ENCODE measurements around the gene MYCN.

DNA sequence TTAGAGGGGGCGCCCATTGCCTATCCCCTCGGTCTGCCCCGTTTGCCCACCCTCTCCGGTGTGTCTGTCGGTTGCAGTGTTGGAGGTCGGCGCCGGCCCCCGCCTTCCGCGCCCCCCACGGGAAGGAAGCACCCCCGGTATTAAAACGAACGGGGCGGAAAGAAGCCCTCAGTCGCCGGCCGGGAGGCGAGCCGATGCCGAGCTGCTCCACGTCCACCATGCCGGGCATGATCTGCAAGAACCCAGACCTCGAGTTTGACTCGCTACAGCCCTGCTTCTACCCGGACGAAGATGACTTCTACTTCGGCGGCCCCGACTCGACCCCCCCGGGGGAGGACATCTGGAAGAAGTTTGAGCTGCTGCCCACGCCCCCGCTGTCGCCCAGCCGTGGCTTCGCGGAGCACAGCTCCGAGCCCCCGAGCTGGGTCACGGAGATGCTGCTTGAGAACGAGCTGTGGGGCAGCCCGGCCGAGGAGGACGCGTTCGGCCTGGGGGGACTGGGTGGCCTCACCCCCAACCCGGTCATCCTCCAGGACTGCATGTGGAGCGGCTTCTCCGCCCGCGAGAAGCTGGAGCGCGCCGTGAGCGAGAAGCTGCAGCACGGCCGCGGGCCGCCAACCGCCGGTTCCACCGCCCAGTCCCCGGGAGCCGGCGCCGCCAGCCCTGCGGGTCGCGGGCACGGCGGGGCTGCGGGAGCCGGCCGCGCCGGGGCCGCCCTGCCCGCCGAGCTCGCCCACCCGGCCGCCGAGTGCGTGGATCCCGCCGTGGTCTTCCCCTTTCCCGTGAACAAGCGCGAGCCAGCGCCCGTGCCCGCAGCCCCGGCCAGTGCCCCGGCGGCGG, 1.7 kb downstream of the MYCN start:
- TF ChIP-seq EP300 (IDR thresholded peaks at IDR 0.05; ENCODE audit: borderline replicate concordance in 1 of 2, low read depth in 2 of 2, low read length in 2 of 2) (no peak), ZNF274 (IDR thresholded peaks at IDR 0.05; ENCODE audit: borderline replicate concordance, extremely low read depth, low read length) (no peak), HDAC2 (IDR thresholded peaks at IDR 0.05; ENCODE audit: borderline replicate concordance in 1 of 2, low read depth in 2 of 2, low read length in 2 of 2) (no peak), RFX5 (IDR thresholded peaks at IDR 0.05; ENCODE audit: borderline replicate concordance, low read depth, low read length) (no peak)
